ENCODE results near the gene ARPC1A.

Gene ARPC1A

GRCh38 chr7:99293167-99293566, 32.5 kb upstream of the ARPC1A start:
- no peaks in the 10 kb centered on the region for H3K79me2 ChIP-seq (ENCODE audit: control insufficient read depth, insufficient read depth, low read length, poor library complexity)
- H3K27me3 ChIP-seq (ENCODE audit: insufficient read depth, low read length), result no peaks in the 10 kb centered on the region
- H3K4ac ChIP-seq (ENCODE audit: low read depth, low read length), result no peak overlapping the region
- H3K79me1 ChIP-seq (ENCODE audit: low read length), result no peaks in the 10 kb centered on the region
- H2BK12ac ChIP-seq (ENCODE audit: low read length), result no peak overlapping the region
- no peak overlapping the region for H3K9ac ChIP-seq (ENCODE audit: low read length)
- DNase-seq, result no peak
- H2AK5ac ChIP-seq (ENCODE audit: low read length), result no peak overlapping the region
- WGBS (ENCODE audit: extremely low coverage, insufficient coverage, insufficient read length), result no CpG with 5 or more reads among the region's 1 CpG
- no peak overlapping the region for H3K18ac ChIP-seq (ENCODE audit: low read length)
- no peak overlapping the region for H4K12ac ChIP-seq (ENCODE audit: low read depth, low read length)
- H3K4me2 ChIP-seq (ENCODE audit: low read length), result no peak overlapping the region
- no peak overlapping the region for H3K27ac ChIP-seq (ENCODE audit: low read depth, low read length)
- no peak overlapping the region for H3K14ac ChIP-seq (ENCODE audit: low read length)
- no peak overlapping the region for H2AFZ ChIP-seq (ENCODE audit: insufficient read depth, low read length, poor library complexity)
- H3K4me3 ChIP-seq (ENCODE audit: low read depth, low read length), result no peak overlapping the region
- no peak overlapping the region for H2BK5ac ChIP-seq (ENCODE audit: low read depth, low read length, poor library complexity)
- no peaks in the 10 kb centered on the region for H3K36me3 ChIP-seq (ENCODE audit: control insufficient read depth in 1 of 2, insufficient read depth in 2 of 2, low read length in 2 of 2)
- H4K8ac ChIP-seq (ENCODE audit: low read depth, low read length), result no peak overlapping the region
- no peak overlapping the region for H3K23ac ChIP-seq (ENCODE audit: low read length)
- H3K9me3 ChIP-seq (ENCODE audit: insufficient read depth, low read depth, low read length), result no peaks in the 10 kb centered on the region
- H4K91ac ChIP-seq (ENCODE audit: low read depth, low read length), result no peak overlapping the region
- no peak overlapping the region for H2BK120ac ChIP-seq (ENCODE audit: insufficient read depth, low read length, poor library complexity)
- peaks cover 0 to 2% of the 10 kb centered on the region in 2 experiments for H3K4me1 ChIP-seq (ENCODE audit: control insufficient read depth in 1 of 2, insufficient read depth in 2 of 2, low read length in 2 of 2)

GRCh38 chr7:99293650-99294049, 32.0 kb upstream of the ARPC1A start:
- Histone ChIP-seq H3K18ac (ENCODE audit: low read length) (no peak overlapping the region), H3K4me1 (ENCODE audit: control insufficient read depth in 1 of 2, insufficient read depth in 2 of 2, low read length in 2 of 2) (peaks cover 0 to 2% of the 10 kb centered on the region in 2 experiments), H3K4ac (ENCODE audit: low read depth, low read length) (no peak overlapping the region), H3K27me3 (ENCODE audit: insufficient read depth, low read length) (no peaks in the 10 kb centered on the region), H3K9ac (ENCODE audit: low read length) (no peak overlapping the region), H3K4me2 (ENCODE audit: low read length) (no peak overlapping the region), H3K14ac (ENCODE audit: low read length) (no peak overlapping the region), H3K9me3 (ENCODE audit: insufficient read depth, low read depth, low read length) (no peaks in the 10 kb centered on the region), H3K23ac (ENCODE audit: low read length) (no peak overlapping the region), H3K79me1 (ENCODE audit: low read length) (no peaks in the 10 kb centered on the region), H4K8ac (ENCODE audit: low read depth, low read length) (no peak overlapping the region), H2AFZ (ENCODE audit: insufficient read depth, low read length, poor library complexity) (no peak overlapping the region), H4K12ac (ENCODE audit: low read depth, low read length) (no peak overlapping the region), H3K27ac (ENCODE audit: low read depth, low read length) (no peak overlapping the region), H2BK120ac (ENCODE audit: insufficient read depth, low read length, poor library complexity) (no peak overlapping the region), H3K4me3 (ENCODE audit: low read depth, low read length) (no peak overlapping the region), H4K91ac (ENCODE audit: low read depth, low read length) (no peak overlapping the region), H2BK5ac (ENCODE audit: low read depth, low read length, poor library complexity) (no peak overlapping the region), H2BK12ac (ENCODE audit: low read length) (no peak overlapping the region), H3K79me2 (ENCODE audit: control insufficient read depth, insufficient read depth, low read length, poor library complexity) (no peaks in the 10 kb centered on the region), H3K36me3 (ENCODE audit: control insufficient read depth in 1 of 2, insufficient read depth in 2 of 2, low read length in 2 of 2) (no peaks in the 10 kb centered on the region), H2AK5ac (ENCODE audit: low read length) (no peak overlapping the region)
- no CpG with 5 or more reads among the region's 4 CpGs for WGBS (ENCODE audit: extremely low coverage, insufficient coverage, insufficient read length)
- no peak for DNase-seq

- no peak overlapping the region for H3K18ac ChIP-seq (ENCODE audit: low read length)
- no peak overlapping the region for H2BK120ac ChIP-seq (ENCODE audit: insufficient read depth, low read length, poor library complexity)
- no peaks in the 10 kb centered on the region for H3K79me1 ChIP-seq (ENCODE audit: low read length)
- no peak overlapping the region for H3K14ac ChIP-seq (ENCODE audit: low read length)
- H3K4me2 ChIP-seq (ENCODE audit: low read length), result no peak overlapping the region
- H3K27ac ChIP-seq (ENCODE audit: low read depth, low read length), result no peak overlapping the region
- H3K4me1 ChIP-seq (ENCODE audit: control insufficient read depth in 1 of 2, insufficient read depth in 2 of 2, low read length in 2 of 2), result peaks cover 0 to 2% of the 10 kb centered on the region in 2 experiments
- no CpG with 5 or more reads among the region's 5 CpGs for WGBS (ENCODE audit: extremely low coverage, insufficient coverage, insufficient read length)
- H3K79me2 ChIP-seq (ENCODE audit: control insufficient read depth, insufficient read depth, low read length, poor library complexity), result no peaks in the 10 kb centered on the region
- DNase-seq, result no peak
- no peak overlapping the region for H3K4me3 ChIP-seq (ENCODE audit: low read depth, low read length)
- no peaks in the 10 kb centered on the region for H3K9me3 ChIP-seq (ENCODE audit: insufficient read depth, low read depth, low read length)
- no peak overlapping the region for H2AK5ac ChIP-seq (ENCODE audit: low read length)
- no peak overlapping the region for H4K8ac ChIP-seq (ENCODE audit: low read depth, low read length)
- no peaks in the 10 kb centered on the region for H3K36me3 ChIP-seq (ENCODE audit: control insufficient read depth in 1 of 2, insufficient read depth in 2 of 2, low read length in 2 of 2)
- no peak overlapping the region for H2BK5ac ChIP-seq (ENCODE audit: low read depth, low read length, poor library complexity)
- no peak overlapping the region for H3K4ac ChIP-seq (ENCODE audit: low read depth, low read length)
- no peaks in the 10 kb centered on the region for H3K27me3 ChIP-seq (ENCODE audit: insufficient read depth, low read length)
- H2BK12ac ChIP-seq (ENCODE audit: low read length), result no peak overlapping the region
- no peak overlapping the region for H4K12ac ChIP-seq (ENCODE audit: low read depth, low read length)
- H4K91ac ChIP-seq (ENCODE audit: low read depth, low read length), result no peak overlapping the region
- H3K23ac ChIP-seq (ENCODE audit: low read length), result no peak overlapping the region
- H3K9ac ChIP-seq (ENCODE audit: low read length), result no peak overlapping the region
- H2AFZ ChIP-seq (ENCODE audit: insufficient read depth, low read length, poor library complexity), result no peak overlapping the region
These were observed 29.2 kb upstream of the ARPC1A start for GRCh38 chr7:99296471-99296870.

GRCh38 chr7:99301496-99301895, 24.2 kb upstream of the ARPC1A start:
- Histone ChIP-seq H2AFZ (ENCODE audit: insufficient read depth, low read length, poor library complexity) (no peak overlapping the region), H2BK5ac (ENCODE audit: low read depth, low read length, poor library complexity) (no peak overlapping the region), H3K9ac (ENCODE audit: low read length) (no peak overlapping the region), H3K36me3 (ENCODE audit: control insufficient read depth in 1 of 2, insufficient read depth in 2 of 2, low read length in 2 of 2) (no peaks in the 10 kb centered on the region), H3K18ac (ENCODE audit: low read length) (no peak overlapping the region), H4K12ac (ENCODE audit: low read depth, low read length) (no peak overlapping the region), H2AK5ac (ENCODE audit: low read length) (no peak overlapping the region), H4K91ac (ENCODE audit: low read depth, low read length) (no peak overlapping the region), H3K9me3 (ENCODE audit: insufficient read depth, low read depth, low read length) (peaks cover 1% of the 10 kb centered on the region), H3K4me1 (ENCODE audit: control insufficient read depth in 1 of 2, insufficient read depth in 2 of 2, low read length in 2 of 2) (peaks cover 3 to 4% of the 10 kb centered on the region in 2 experiments), H3K4ac (ENCODE audit: low read depth, low read length) (no peak overlapping the region), H3K79me2 (ENCODE audit: control insufficient read depth, insufficient read depth, low read length, poor library complexity) (no peaks in the 10 kb centered on the region), H3K27ac (ENCODE audit: low read depth, low read length) (no peak overlapping the region), H3K4me3 (ENCODE audit: low read depth, low read length) (no peak overlapping the region), H3K23ac (ENCODE audit: low read length) (no peak overlapping the region), H3K4me2 (ENCODE audit: low read length) (no peak overlapping the region), H3K27me3 (ENCODE audit: insufficient read depth, low read length) (no peaks in the 10 kb centered on the region), H2BK12ac (ENCODE audit: low read length) (no peak overlapping the region), H2BK120ac (ENCODE audit: insufficient read depth, low read length, poor library complexity) (no peak overlapping the region), H4K8ac (ENCODE audit: low read depth, low read length) (no peak overlapping the region), H3K14ac (ENCODE audit: low read length) (no peak overlapping the region), H3K79me1 (ENCODE audit: low read length) (no peaks in the 10 kb centered on the region)
- WGBS (ENCODE audit: extremely low coverage, insufficient coverage, insufficient read length), result no CpG with 5 or more reads among the region's 19 CpGs
- DNase-seq, result no peak
